DND-41 (cell line): ENCODE results near the gene EDAR.

ENCODE experiments used
- ATAC-seq: fragments of 200-7000 bp; cut with Tn5 transposase; 3 replicates; pipeline ENCODE4 v1.9.1; 2021; ENCODE audit warnings: low read depth; ENCODE audit not compliant: insufficient read depth
- DNase-seq: peaks from one replicate; pipeline ENCODE4 v3.0.0-alpha.2; 2020
- H2AFZ ChIP-seq: 2 replicates; pipeline ENCODE4 v1.6.0; 2012; ENCODE audit warnings: low read depth, low read length
- H3K27ac ChIP-seq: 2 replicates; pipeline ENCODE4 v1.5.1; 2012; ENCODE audit warnings: low read length, inconsistent platforms
- H3K27me3 ChIP-seq: fragments of 200-600 bp; sonication (generic); 2 replicates; pipeline ENCODE4 v1.6.0; 2012; ENCODE audit warnings: low read length, mild to moderate bottlenecking, inconsistent platforms; ENCODE audit not compliant: insufficient read depth, poor library complexity
- H3K36me3 ChIP-seq: 2 replicates; pipeline ENCODE4 v1.5.1; 2012; ENCODE audit warnings: low read length, inconsistent platforms; ENCODE audit not compliant: insufficient read depth
- H3K4me1 ChIP-seq: 2 replicates; pipeline ENCODE4 v1.5.1; 2012; ENCODE audit warnings: mild to moderate bottlenecking, low read length; ENCODE audit not compliant: insufficient read depth
- H3K4me2 ChIP-seq: 2 replicates; pipeline ENCODE4 v1.6.0; 2012; ENCODE audit warnings: mild to moderate bottlenecking, moderate library complexity, low read length, inconsistent platforms; ENCODE audit not compliant: insufficient read depth
- H3K4me3 ChIP-seq, 2 experiments: fragments of 200-600 bp in 1 of 2; shearing (Covaris generic) in 1 of 2; 2 replicates each; pipeline ENCODE4 v1.5.1; 2012 to 2016; ENCODE audit warnings: inconsistent platforms in 2 of 2, low read length in 2 of 2, mild to moderate bottlenecking in 2 of 2, low read depth in 1 of 2, moderate library complexity in 1 of 2
- H3K79me2 ChIP-seq: 2 replicates; pipeline ENCODE4 v1.6.0; 2012; ENCODE audit warnings: low read length, inconsistent platforms; ENCODE audit not compliant: insufficient read depth
- H3K9ac ChIP-seq: 2 replicates; pipeline ENCODE4 v1.6.0; 2012; ENCODE audit warnings: low read depth, mild to moderate bottlenecking, inconsistent platforms, low read length, moderate library complexity
- H3K9me3 ChIP-seq: 2 replicates; pipeline ENCODE4 v1.5.1; 2012; ENCODE audit warnings: low read length, moderate library complexity, mild to moderate bottlenecking, inconsistent platforms; ENCODE audit not compliant: insufficient read depth, severe bottlenecking
- H4K20me1 ChIP-seq: 2 replicates; pipeline ENCODE4 v1.6.0; 2012; ENCODE audit warnings: low read length; ENCODE audit not compliant: insufficient read depth
- EZH2 ChIP-seq: IDR thresholded peaks from 3 replicates; pipeline ENCODE4 v1.6.1; 2012; ENCODE audit warnings: borderline replicate concordance, low read depth, mild to moderate bottlenecking, moderate library complexity, low read length, inconsistent platforms; ENCODE audit not compliant: severe bottlenecking
- TF ChIP-seq, protein P1 (sequence below): IDR thresholded peaks from 2 replicates; pipeline ENCODE4 v1.5.1; 2012; ENCODE audit warnings: borderline replicate concordance, low read length, moderate library complexity, mild to moderate bottlenecking; ENCODE audit not compliant: poor library complexity, severe bottlenecking; ENCODE audit errors: extremely low read depth

Gene EDAR

DNA sequence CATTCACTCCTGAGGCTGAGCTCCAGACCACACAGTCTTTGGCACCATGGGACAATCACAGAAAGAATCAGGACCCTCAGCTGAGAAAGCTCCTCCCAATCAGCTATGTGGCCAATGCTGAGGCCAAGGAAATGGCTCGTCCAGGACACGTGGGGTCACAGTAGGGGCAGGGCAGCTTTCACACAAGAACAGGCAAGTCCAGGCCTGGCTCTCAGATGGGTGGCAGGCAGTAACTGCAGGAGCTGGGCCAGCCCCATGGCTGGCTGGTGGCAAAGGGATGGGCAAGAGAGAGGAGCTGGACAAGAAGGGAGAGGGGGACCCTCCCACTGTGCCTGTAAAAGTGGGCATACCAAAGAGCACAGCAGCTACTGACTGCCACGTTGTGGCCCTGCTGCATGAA, 12.2 kb upstream of the EDAR start:
- no peaks in the 10 kb centered on the region for H3K4me1 ChIP-seq
- no peak overlapping the region for H3K9ac ChIP-seq
- no peaks in the 10 kb centered on the region for H3K36me3 ChIP-seq
- H2AFZ ChIP-seq = no peak overlapping the region
- no peak for DNase-seq
- no peaks in the 10 kb centered on the region for H4K20me1 ChIP-seq
- H3K4me3 ChIP-seq = no peak overlapping the region
- no peaks in the 10 kb centered on the region for H3K9me3 ChIP-seq
- no peaks in the 10 kb centered on the region for H3K79me2 ChIP-seq
- no peak for ATAC-seq
- no peak overlapping the region for H3K4me2 ChIP-seq
- no peak overlapping the region for H3K27ac ChIP-seq
- TF ChIP-seq, protein P1, sequence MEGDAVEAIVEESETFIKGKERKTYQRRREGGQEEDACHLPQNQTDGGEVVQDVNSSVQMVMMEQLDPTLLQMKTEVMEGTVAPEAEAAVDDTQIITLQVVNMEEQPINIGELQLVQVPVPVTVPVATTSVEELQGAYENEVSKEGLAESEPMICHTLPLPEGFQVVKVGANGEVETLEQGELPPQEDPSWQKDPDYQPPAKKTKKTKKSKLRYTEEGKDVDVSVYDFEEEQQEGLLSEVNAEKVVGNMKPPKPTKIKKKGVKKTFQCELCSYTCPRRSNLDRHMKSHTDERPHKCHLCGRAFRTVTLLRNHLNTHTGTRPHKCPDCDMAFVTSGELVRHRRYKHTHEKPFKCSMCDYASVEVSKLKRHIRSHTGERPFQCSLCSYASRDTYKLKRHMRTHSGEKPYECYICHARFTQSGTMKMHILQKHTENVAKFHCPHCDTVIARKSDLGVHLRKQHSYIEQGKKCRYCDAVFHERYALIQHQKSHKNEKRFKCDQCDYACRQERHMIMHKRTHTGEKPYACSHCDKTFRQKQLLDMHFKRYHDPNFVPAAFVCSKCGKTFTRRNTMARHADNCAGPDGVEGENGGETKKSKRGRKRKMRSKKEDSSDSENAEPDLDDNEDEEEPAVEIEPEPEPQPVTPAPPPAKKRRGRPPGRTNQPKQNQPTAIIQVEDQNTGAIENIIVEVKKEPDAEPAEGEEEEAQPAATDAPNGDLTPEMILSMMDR = no peak
- no peak for TF ChIP-seq EZH2
- no peaks in the 10 kb centered on the region for H3K27me3 ChIP-seq

DNA sequence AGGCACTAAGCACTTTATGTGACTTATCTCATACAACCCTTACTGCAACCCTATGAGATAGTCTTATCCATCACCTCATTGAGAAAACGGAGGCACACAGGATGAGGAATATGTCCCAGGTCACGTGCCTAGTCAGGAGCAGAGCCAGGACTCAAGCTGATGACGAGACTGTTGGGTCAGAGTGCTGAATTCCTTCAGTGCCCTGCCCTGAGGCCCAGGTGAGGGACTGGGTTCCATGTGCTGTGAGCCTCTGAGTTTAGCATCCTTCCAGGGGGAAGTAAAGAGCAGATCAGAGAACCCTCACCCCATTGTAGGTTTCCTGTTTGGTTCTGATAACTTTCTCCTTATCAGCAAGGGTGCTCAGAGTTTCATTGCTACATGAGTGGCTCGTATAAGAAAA, 11.7 kb upstream of the EDAR start:
- Histone ChIP-seq H2AFZ (no peak overlapping the region), H3K27me3 (no peaks in the 10 kb centered on the region), H3K79me2 (no peaks in the 10 kb centered on the region), H3K4me1 (no peaks in the 10 kb centered on the region), H3K4me2 (no peak overlapping the region), H3K4me3 (no peak overlapping the region), H3K27ac (no peak overlapping the region), H3K9ac (no peak overlapping the region), H3K9me3 (no peaks in the 10 kb centered on the region), H4K20me1 (no peaks in the 10 kb centered on the region), H3K36me3 (no peaks in the 10 kb centered on the region)
- ATAC-seq (no peak; the same call in 2 of the 3 replicates), DNase-seq (no peak)
- TF ChIP-seq, protein P1 = no peak
- TF ChIP-seq EZH2 = no peak

DNA sequence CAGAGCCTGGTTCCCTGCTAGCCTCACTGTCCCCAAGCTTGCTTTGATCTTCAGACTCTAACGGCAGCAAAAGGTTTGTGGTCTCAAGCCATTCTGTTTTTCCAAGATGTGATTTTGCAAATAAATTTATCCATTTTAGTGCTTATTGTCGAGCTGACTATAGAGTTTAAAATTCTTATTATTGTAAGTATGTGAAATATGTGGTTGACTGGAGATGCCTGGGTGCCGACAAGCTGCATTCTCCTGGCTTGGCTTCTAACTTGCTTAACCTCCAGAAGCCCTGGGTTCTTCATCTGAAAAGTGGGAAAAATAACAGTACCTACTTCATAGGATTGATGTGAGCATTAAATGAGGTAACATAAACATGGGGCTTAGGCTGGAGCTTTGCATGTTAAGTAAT, 9.9 kb upstream of the EDAR start:
- Histone ChIP-seq H3K4me3 (no peak overlapping the region), H4K20me1 (no peaks in the 10 kb centered on the region), H3K9me3 (no peaks in the 10 kb centered on the region), H3K4me2 (no peak overlapping the region), H3K4me1 (no peaks in the 10 kb centered on the region), H2AFZ (no peak overlapping the region), H3K36me3 (no peaks in the 10 kb centered on the region), H3K27ac (no peak overlapping the region), H3K9ac (no peak overlapping the region), H3K79me2 (no peaks in the 10 kb centered on the region), H3K27me3 (no peaks in the 10 kb centered on the region)
- no peak for TF ChIP-seq EZH2
- TF ChIP-seq, protein P1 = no peak
- ATAC-seq (no peak), DNase-seq (no peak)

DNA sequence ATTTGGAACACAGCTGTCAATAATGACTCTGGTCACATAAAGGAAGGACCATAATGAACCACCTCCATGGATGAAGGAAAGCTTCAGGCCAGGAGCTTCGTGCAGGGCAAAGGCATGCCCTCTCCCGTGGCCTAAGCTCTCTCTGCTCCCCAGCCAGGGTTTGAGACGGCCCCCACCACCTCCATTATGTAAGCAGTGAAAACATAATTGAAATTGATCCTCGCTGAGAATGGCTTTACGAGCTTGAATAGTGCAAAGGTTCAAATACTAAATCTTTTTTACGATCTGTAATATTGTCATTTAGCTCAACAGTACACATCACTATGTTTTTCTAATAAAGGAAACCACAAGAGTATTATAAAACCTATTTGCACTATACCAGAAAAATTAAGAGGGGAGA, 5.2 kb upstream of the EDAR start:
- no peak for ATAC-seq
- Histone ChIP-seq H3K9ac (no peak overlapping the region), H3K9me3 (no peaks in the 10 kb centered on the region), H3K4me2 (no peak overlapping the region), H3K27me3 (no peaks in the 10 kb centered on the region), H3K4me1 (no peaks in the 10 kb centered on the region), H4K20me1 (no peaks in the 10 kb centered on the region), H2AFZ (no peak overlapping the region), H3K79me2 (no peaks in the 10 kb centered on the region), H3K4me3 (no peak overlapping the region), H3K27ac (no peak overlapping the region), H3K36me3 (no peaks in the 10 kb centered on the region)
- DNase-seq = no peak
- TF ChIP-seq EZH2 = no peak
- TF ChIP-seq, protein P1 = no peak
